ENCODE results near the gene HOXA1.

HOXA1 gene

GRCh38 chr7:27109466-27110185, 13.8 kb upstream of the HOXA1 start:
- no peaks in the 10 kb centered on the region for H3K9me2 ChIP-seq (replicated peaks; ENCODE audit: insufficient read depth, low read length)
- TF ChIP-seq EZH2 (optimal IDR thresholded peaks at IDR 0.05; ENCODE audit: low read depth, low read length) (no peak), EZH2phosphoT487 (IDR thresholded peaks at IDR 0.05; ENCODE audit: low read length) (no peak)
- TF ChIP-seq, protein P1, sequence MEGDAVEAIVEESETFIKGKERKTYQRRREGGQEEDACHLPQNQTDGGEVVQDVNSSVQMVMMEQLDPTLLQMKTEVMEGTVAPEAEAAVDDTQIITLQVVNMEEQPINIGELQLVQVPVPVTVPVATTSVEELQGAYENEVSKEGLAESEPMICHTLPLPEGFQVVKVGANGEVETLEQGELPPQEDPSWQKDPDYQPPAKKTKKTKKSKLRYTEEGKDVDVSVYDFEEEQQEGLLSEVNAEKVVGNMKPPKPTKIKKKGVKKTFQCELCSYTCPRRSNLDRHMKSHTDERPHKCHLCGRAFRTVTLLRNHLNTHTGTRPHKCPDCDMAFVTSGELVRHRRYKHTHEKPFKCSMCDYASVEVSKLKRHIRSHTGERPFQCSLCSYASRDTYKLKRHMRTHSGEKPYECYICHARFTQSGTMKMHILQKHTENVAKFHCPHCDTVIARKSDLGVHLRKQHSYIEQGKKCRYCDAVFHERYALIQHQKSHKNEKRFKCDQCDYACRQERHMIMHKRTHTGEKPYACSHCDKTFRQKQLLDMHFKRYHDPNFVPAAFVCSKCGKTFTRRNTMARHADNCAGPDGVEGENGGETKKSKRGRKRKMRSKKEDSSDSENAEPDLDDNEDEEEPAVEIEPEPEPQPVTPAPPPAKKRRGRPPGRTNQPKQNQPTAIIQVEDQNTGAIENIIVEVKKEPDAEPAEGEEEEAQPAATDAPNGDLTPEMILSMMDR (IDR thresholded peaks at IDR 0.05; ENCODE audit: low read length) = no peak
- no peaks in the 10 kb centered on the region for H3K36me3 ChIP-seq (replicated peaks; ENCODE audit: insufficient read depth, low read length)
- H3K27ac ChIP-seq (ENCODE audit: low read length) = no peak overlapping the region
- peaks cover 39% of the 10 kb centered on the region for H3K27me3 ChIP-seq (replicated peaks; ENCODE audit: insufficient read depth, low read length)
- H3F3A ChIP-seq (ENCODE audit: insufficient read depth, low read length) = no peaks in the 10 kb centered on the region
- H3K4me2 ChIP-seq (ENCODE audit: low read depth, low read length) = no peak overlapping the region
- no peaks in the 10 kb centered on the region for H3K9me3 ChIP-seq (replicated peaks; ENCODE audit: insufficient read depth, low read length)
- no peaks in the 10 kb centered on the region for H4K20me1 ChIP-seq (ENCODE audit: insufficient read depth, low read length)
- H3K4me3 ChIP-seq (ENCODE audit: low read length) = no peak overlapping the region
- H2AFZ ChIP-seq (ENCODE audit: low read length) = no peak overlapping the region
- no peak for DNase-seq
- no peaks in the 10 kb centered on the region for H3K79me2 ChIP-seq (ENCODE audit: low read length)
- H3K4me1 ChIP-seq (ENCODE audit: low read length) = no peaks in the 10 kb centered on the region
- no peak overlapping the region for H3K9ac ChIP-seq (ENCODE audit: low read length)

DNA sequence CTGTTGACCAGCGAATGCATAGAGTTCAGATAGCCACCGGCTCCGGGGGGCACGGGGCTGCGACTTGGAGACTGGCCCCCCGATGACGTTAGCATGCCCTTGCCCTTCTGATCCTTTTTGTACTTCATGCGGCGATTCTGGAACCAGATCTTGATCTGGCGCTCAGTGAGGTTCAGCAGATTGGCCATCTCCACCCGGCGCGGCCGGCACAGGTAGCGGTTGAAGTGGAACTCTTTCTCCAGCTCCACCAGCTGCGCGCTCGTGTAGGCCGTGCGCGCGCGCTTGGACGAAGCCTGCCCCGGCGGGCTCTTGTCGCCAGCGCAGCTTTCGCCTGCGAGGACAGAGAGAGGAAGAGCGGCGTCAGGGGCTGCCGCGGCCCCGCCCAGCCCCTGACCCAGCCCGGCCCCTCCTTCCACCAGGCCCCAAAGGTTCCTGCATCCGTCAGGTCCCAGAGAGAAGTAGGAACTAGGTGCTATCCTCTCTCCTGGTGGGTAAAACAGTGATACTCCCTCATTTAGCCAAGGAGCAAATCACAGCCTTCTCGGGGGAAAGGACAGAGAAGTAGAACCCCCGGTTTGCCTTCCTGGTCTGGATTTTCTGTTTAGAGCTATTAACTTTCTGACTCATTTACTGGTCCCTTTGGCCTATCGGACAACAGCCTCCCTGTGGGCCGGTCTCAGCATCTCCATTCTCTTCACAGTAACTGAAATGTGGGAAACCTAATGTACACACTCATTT, 12.8 kb upstream of the HOXA1 start:
- Histone ChIP-seq H3K4me2 (ENCODE audit: low read depth, low read length) (no peak overlapping the region), H3F3A (ENCODE audit: insufficient read depth, low read length) (no peaks in the 10 kb centered on the region), H3K9ac (ENCODE audit: low read length) (no peak overlapping the region), H3K4me3 (ENCODE audit: low read length) (no peak overlapping the region), H3K79me2 (ENCODE audit: low read length) (no peaks in the 10 kb centered on the region), H3K36me3 (replicated peaks; ENCODE audit: insufficient read depth, low read length) (no peaks in the 10 kb centered on the region), H3K27me3 (replicated peaks; ENCODE audit: insufficient read depth, low read length) (peaks cover 49% of the 10 kb centered on the region), H3K27ac (ENCODE audit: low read length) (no peak overlapping the region), H2AFZ (ENCODE audit: low read length) (no peak overlapping the region), H4K20me1 (ENCODE audit: insufficient read depth, low read length) (no peaks in the 10 kb centered on the region), H3K9me3 (replicated peaks; ENCODE audit: insufficient read depth, low read length) (no peaks in the 10 kb centered on the region), H3K4me1 (ENCODE audit: low read length) (no peaks in the 10 kb centered on the region), H3K9me2 (replicated peaks; ENCODE audit: insufficient read depth, low read length) (no peaks in the 10 kb centered on the region)
- no peak for DNase-seq
- TF ChIP-seq EZH2 (optimal IDR thresholded peaks at IDR 0.05; ENCODE audit: low read depth, low read length) = no peak
- TF ChIP-seq, protein P1 (IDR thresholded peaks at IDR 0.05; ENCODE audit: low read length) = no peak
- TF ChIP-seq EZH2phosphoT487 (IDR thresholded peaks at IDR 0.05; ENCODE audit: low read length) = no peak

GRCh38 chr7:27107391-27108381, 11.9 kb upstream of the HOXA1 start:
- DNase-seq = no peak
- Histone ChIP-seq H3K9me3 (replicated peaks; ENCODE audit: insufficient read depth, low read length) (no peaks in the 10 kb centered on the region), H3F3A (ENCODE audit: insufficient read depth, low read length) (no peaks in the 10 kb centered on the region), H3K36me3 (replicated peaks; ENCODE audit: insufficient read depth, low read length) (no peaks in the 10 kb centered on the region), H3K27ac (ENCODE audit: low read length) (no peak overlapping the region), H3K9me2 (replicated peaks; ENCODE audit: insufficient read depth, low read length) (no peaks in the 10 kb centered on the region), H3K79me2 (ENCODE audit: low read length) (no peaks in the 10 kb centered on the region), H3K4me3 (ENCODE audit: low read length) (no peak overlapping the region), H2AFZ (ENCODE audit: low read length) (no peak overlapping the region), H3K4me2 (ENCODE audit: low read depth, low read length) (no peak overlapping the region), H3K9ac (ENCODE audit: low read length) (no peak overlapping the region), H3K27me3 (replicated peaks; ENCODE audit: insufficient read depth, low read length) (peaks cover 54% of the 10 kb centered on the region), H3K4me1 (ENCODE audit: low read length) (no peaks in the 10 kb centered on the region), H4K20me1 (ENCODE audit: insufficient read depth, low read length) (no peaks in the 10 kb centered on the region)
- TF ChIP-seq EZH2 (optimal IDR thresholded peaks at IDR 0.05; ENCODE audit: low read depth, low read length) (no peak), EZH2phosphoT487 (IDR thresholded peaks at IDR 0.05; ENCODE audit: low read length) (no peak)
- TF ChIP-seq, protein P1 (IDR thresholded peaks at IDR 0.05; ENCODE audit: low read length) = no peak
